SU-DHL-6 (cell line): ENCODE results near the gene MRRF.

ENCODE experiments used
- H2AFZ ChIP-seq: fragments of 200-600 bp; sonication (generic); 2 replicates; pipeline ENCODE4 v1.6.1; 2014; ENCODE audit warnings: low read depth, mild to moderate bottlenecking, moderate library complexity, mixed read lengths, antibody characterized with exemption, low read length; ENCODE audit not compliant: severe bottlenecking
- H3F3A ChIP-seq: fragments of 200-600 bp; shearing (Covaris generic); 2 replicates; pipeline ENCODE4 v1.6.0; 2016; ENCODE audit warnings: antibody characterized with exemption, mild to moderate bottlenecking; ENCODE audit not compliant: insufficient read depth
- H3K27ac ChIP-seq: fragments of 200-600 bp; sonication (generic); 2 replicates; pipeline ENCODE4 v1.5.1; 2016; ENCODE audit warnings: low read depth, mild to moderate bottlenecking, low read length, moderate library complexity, mixed read lengths
- H3K27me3 ChIP-seq: fragments of 200-600 bp; sonication (generic), shearing (Covaris generic); 2 replicates; pipeline ENCODE4 v1.6.0; 2014; ENCODE audit warnings: mild to moderate bottlenecking, low read length
- H3K36me3 ChIP-seq: fragments of 200-600 bp; sonication (generic); 2 replicates; pipeline ENCODE4 v1.6.1; 2014; ENCODE audit warnings: mild to moderate bottlenecking, low read length, mixed read lengths
- H3K4me2 ChIP-seq: fragments of 300-600, 200-600 bp; shearing (Covaris generic), sonication (generic); 2 replicates; pipeline ENCODE4 v1.6.0; 2014; ENCODE audit warnings: low read length, low read depth, mild to moderate bottlenecking; ENCODE audit not compliant: poor library complexity, severe bottlenecking
- H3K4me3 ChIP-seq: fragments of 200-600 bp; sonication (generic); 2 replicates; pipeline ENCODE4 v1.5.1; 2014; ENCODE audit warnings: antibody characterized with exemption, low read length, mild to moderate bottlenecking, mixed read lengths; ENCODE audit not compliant: insufficient read depth, poor library complexity, severe bottlenecking
- H3K79me2 ChIP-seq: fragments of 200-600 bp; sonication (generic); 2 replicates; pipeline ENCODE4 v1.6.1; 2014; ENCODE audit warnings: mild to moderate bottlenecking, low read length, moderate library complexity; ENCODE audit not compliant: insufficient read depth
- H3K9ac ChIP-seq: fragments of 200-600 bp; sonication (generic); 2 replicates; pipeline ENCODE4 v1.7.0; 2014; ENCODE audit warnings: mild to moderate bottlenecking, low read length
- H3K9me2 ChIP-seq: fragments of 200-600 bp; sonication (generic); replicated peaks from 2 replicates; pipeline ENCODE4 v1.6.1; 2014; ENCODE audit warnings: low read length; ENCODE audit not compliant: insufficient read depth
- H3K9me3 ChIP-seq: fragments of 200-600 bp; sonication (generic); 2 replicates; pipeline ENCODE4 v1.6.1; 2014; ENCODE audit warnings: low read length, mixed read lengths; ENCODE audit not compliant: insufficient read depth
- H4K20me1 ChIP-seq: fragments of 200-600 bp; sonication (generic); 2 replicates; pipeline ENCODE4 v1.6.1; 2014; ENCODE audit warnings: low read depth, mild to moderate bottlenecking, antibody characterized with exemption, low read length, moderate library complexity, mixed read lengths
- CTCF ChIP-seq: fragments of 200-600 bp; sonication (generic); IDR thresholded peaks from one replicate; pipeline ENCODE4 v1.5.1; 2017; ENCODE audit warnings: antibody characterized with exemption, mild to moderate bottlenecking, low read length, moderate library complexity; ENCODE audit not compliant: insufficient read depth, poor library complexity, severe bottlenecking
- EZH2phosphoT487 ChIP-seq: fragments of 200-600 bp; sonication (generic), shearing (Covaris generic); conservative IDR thresholded peaks from 2 replicates; pipeline ENCODE4 v1.6.1; 2018; ENCODE audit warnings: mild to moderate bottlenecking, antibody characterized with exemption, low read length, moderate library complexity, mixed read lengths

The MRRF gene

GRCh38 chr9:122350577-122351355, 86.1 kb downstream of the MRRF start:
- Histone ChIP-seq H2AFZ (no peak overlapping the region), H3K27me3 (no peaks in the 10 kb centered on the region), H4K20me1 (no peaks in the 10 kb centered on the region), H3K4me2 (no peak overlapping the region), H3K36me3 (no peaks in the 10 kb centered on the region), H3K9me3 (no peaks in the 10 kb centered on the region), H3K9ac (no peak overlapping the region), H3K9me2 (no peaks in the 10 kb centered on the region), H3F3A (no peaks in the 10 kb centered on the region), H3K4me3 (no peak overlapping the region), H3K79me2 (no peaks in the 10 kb centered on the region), H3K27ac (no peak overlapping the region)
- TF ChIP-seq CTCF (peak; percentile 81), EZH2phosphoT487 (no peak)

- TF ChIP-seq CTCF (no peak), EZH2phosphoT487 (no peak)
- no peak overlapping the region for H3K4me3 ChIP-seq
- H3K9me3 ChIP-seq, result no peaks in the 10 kb centered on the region
- H3K9ac ChIP-seq, result no peak overlapping the region
- H3K36me3 ChIP-seq, result no peaks in the 10 kb centered on the region
- H3K4me2 ChIP-seq, result no peak overlapping the region
- H2AFZ ChIP-seq, result no peak overlapping the region
- no peaks in the 10 kb centered on the region for H3K9me2 ChIP-seq
- no peaks in the 10 kb centered on the region for H3K79me2 ChIP-seq
- no peak overlapping the region for H3K27ac ChIP-seq
- H3F3A ChIP-seq, result no peaks in the 10 kb centered on the region
- H3K27me3 ChIP-seq, result no peaks in the 10 kb centered on the region
- H4K20me1 ChIP-seq, result no peaks in the 10 kb centered on the region
These were observed 90.0 kb downstream of the MRRF start for GRCh38 chr9:122354536-122355199.

GRCh38 chr9:122355336-122355875, 90.7 kb downstream of the MRRF start:
- Histone ChIP-seq H3F3A (no peaks in the 10 kb centered on the region), H3K27ac (no peak overlapping the region), H3K79me2 (no peaks in the 10 kb centered on the region), H3K27me3 (no peaks in the 10 kb centered on the region), H2AFZ (no peak overlapping the region), H3K4me3 (no peak overlapping the region), H3K36me3 (no peaks in the 10 kb centered on the region), H4K20me1 (no peaks in the 10 kb centered on the region), H3K9me2 (no peaks in the 10 kb centered on the region), H3K9me3 (no peaks in the 10 kb centered on the region), H3K9ac (no peak overlapping the region), H3K4me2 (no peak overlapping the region)
- TF ChIP-seq EZH2phosphoT487, result no peak
- no peak for TF ChIP-seq CTCF
